ENCODE measurements around the gene LDAH. TPM values are rescaled to one million over a fixed set of nuclear protein-coding genes. Genes with fewer than 3 reads are reported as not detected.

LDAH gene
- total RNA-seq, 1 experiment from 2014 or later, result 15.2 TPM

DNA sequence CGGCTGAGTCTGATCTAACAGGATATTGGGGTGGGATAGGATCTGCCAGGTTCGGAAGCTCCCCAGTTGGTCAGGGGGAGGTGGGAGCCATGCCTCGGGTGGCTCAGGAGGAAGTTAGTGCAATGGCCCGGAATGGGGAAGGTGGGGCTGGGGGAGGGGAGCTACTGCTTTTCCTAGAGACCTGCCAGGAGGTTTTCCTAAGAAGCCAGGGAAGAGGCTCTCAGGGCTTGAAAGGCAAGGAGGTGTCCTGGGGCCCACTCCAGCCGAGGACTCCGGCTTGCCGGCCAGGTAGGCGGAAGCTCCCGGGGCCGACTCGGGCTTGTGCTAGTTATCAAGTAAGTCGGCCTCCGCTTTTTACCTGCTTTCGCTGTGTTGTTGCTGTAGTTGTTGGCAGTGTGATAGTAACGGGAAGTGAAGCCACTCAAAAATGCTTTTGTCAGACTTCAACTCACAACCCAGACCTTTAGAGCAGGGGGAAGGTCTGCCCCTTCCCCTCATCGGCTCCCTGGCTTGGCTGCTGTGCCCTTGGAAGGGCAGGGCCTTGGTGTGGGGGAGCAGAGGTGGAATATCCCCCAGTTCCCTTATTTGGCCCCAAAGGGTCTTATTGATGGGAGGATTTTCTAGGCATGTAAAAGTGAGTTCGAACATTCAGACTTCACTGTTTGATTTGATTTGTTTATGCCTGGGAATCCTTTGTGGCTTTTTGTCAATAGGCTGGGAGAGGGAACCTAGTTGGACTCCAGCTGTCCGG is 150.5 kb downstream of the LDAH start:
- Histone ChIP-seq H3K9me3 (ENCODE audit: control insufficient read depth, low read depth, low read length) (no peaks in the 10 kb centered on the region), H3K79me1 (ENCODE audit: insufficient read depth, low read depth, low read length, poor library complexity, severe bottlenecking) (no peaks in the 10 kb centered on the region), H2BK15ac (ENCODE audit: low read depth, low read length) (no peak overlapping the region), H3K56ac (ENCODE audit: insufficient read length, low read depth, low read length) (no peak overlapping the region), H2BK12ac (ENCODE audit: insufficient read length, low read depth, low read length) (no peak overlapping the region), H3T11ph (ENCODE audit: low read length) (no peak overlapping the region), H3K4me2 (ENCODE audit: insufficient read depth, insufficient read length, low read length) (peak overlapping the region; percentile 66), H2AK5ac (ENCODE audit: insufficient read length, low read length) (no peak overlapping the region), H4K5ac (ENCODE audit: insufficient read length, low read depth, low read length) (no peak overlapping the region), H3K23me2 (ENCODE audit: insufficient read length, low read depth, low read length, poor library complexity, severe bottlenecking) (peaks cover 6% of the 10 kb centered on the region), H3K79me2 (ENCODE audit: insufficient read depth, low read length) (no peaks in the 10 kb centered on the region), H2BK120ac (ENCODE audit: low read depth, low read length, poor library complexity, severe bottlenecking) (no peak overlapping the region), H2AFZ (ENCODE audit: low read length) (no peak overlapping the region), H3K27ac (ENCODE audit: insufficient read length, low read depth, low read length) (no peak overlapping the region), H4K8ac (replicated peaks; ENCODE audit: insufficient read length, low read depth, low read length) (no peak overlapping the region), H2BK5ac (ENCODE audit: insufficient read length, low read length) (no peak overlapping the region), H3K27me3 (ENCODE audit: insufficient read depth, low read length) (peaks cover 63% of the 10 kb centered on the region), H3K14ac (ENCODE audit: insufficient read depth, low read length) (no peak overlapping the region), H3K18ac (ENCODE audit: insufficient read length, low read depth, low read length) (no peak overlapping the region), H3K9ac (ENCODE audit: extremely low read depth, insufficient read length, low read length) (no peak overlapping the region), H4K20me1 (ENCODE audit: control insufficient read depth, insufficient read depth, insufficient read length) (no peaks in the 10 kb centered on the region), H3K4ac (ENCODE audit: low read depth, low read length) (no peak overlapping the region), H3K4me1 (ENCODE audit: insufficient read depth, low read length) (peaks cover 4% of the 10 kb centered on the region; the same call in 1 of the 2 replicates), H2BK20ac (ENCODE audit: low read depth, low read length, poor library complexity, severe bottlenecking) (no peak overlapping the region), H3K23ac (ENCODE audit: insufficient read length, low read depth, low read length) (no peak overlapping the region), H4K91ac (ENCODE audit: insufficient read length, low read depth, low read length) (no peak overlapping the region)
- DNase-seq, result peak; percentile 82
- no peak overlapping the region; a peak in 1 of 7 replicates for H3K27ac Mint-ChIP-seq
- H3K27me3 Mint-ChIP-seq (ENCODE audit: low read depth), result peaks cover 86% of the 10 kb centered on the region
- peaks cover 0 to 3% of the 10 kb centered on the region in 2 experiments; a peak in 1 of 5 replicates for H3K9me3 Mint-ChIP-seq
- no peak for TF ChIP-seq CTCF (conservative IDR thresholded peaks at IDR 0.05)
- H3K4me3 Mint-ChIP-seq, result peak overlapping the region in 1 of 2 experiments; percentile 72; a peak in 4 of 5 replicates
- peaks cover 41 to 71% of the 10 kb centered on the region in 2 experiments for H3K4me1 Mint-ChIP-seq
- peaks cover 0 to 2% (median 0%) of the 10 kb centered on the region in 3 experiments; a peak in 1 of 7 replicates for H3K36me3 Mint-ChIP-seq (ENCODE audit: insufficient read depth in 1 of 3, low read depth in 3 of 3)
- WGBS (ENCODE audit: extremely low coverage, insufficient read length, low lambda C conversion rate), result no CpG with 5 or more reads among the region's 18 CpGs
